Right ventricle myocardium inferior (tissue), 1 donor: ENCODE results near the gene NEUROD6. TPM values are rescaled to one million over a fixed set of nuclear protein-coding genes. Genes with fewer than 3 reads are reported as not detected.

ENCODE experiments used
- ATAC-seq: fragments of 200-7000 bp; cut with Tn5 transposase; one replicate; pipeline ENCODE4 v1.9.1; 2020; ENCODE audit warnings: mild to moderate bottlenecking, moderate library complexity
- DNase-seq: peaks from one replicate; pipeline ENCODE4 v3.0.0; 2021; ENCODE audit errors: missing footprints
- intact Hi-C: fragments of 100-400 bp; cut with DNase I; formaldehyde crosslinking; loops from one replicate; pipeline ENCODE4 v1.11.0; 2022
- long read RNA-seq: library from polyadenylated mRNA; unstranded; transcript quantifications from one replicate; pipeline ENCODE4 v2.0.0, GENCODE V29; 2021
- total RNA-seq: library from RNA; stranded (reverse); fragmentation: NEBNext Ultra II Directional; extraction: Animal tissue kit (Norgen Biotek cat#: 25700); gene quantifications from one replicate; pipeline ENCODE4 v1.2.1, GENCODE V29; 2021
- donor health status: DM: no; HTN: yes; CAD: no; lungs with severe emphysema.

The NEUROD6 gene
- total RNA-seq: not detected
- long read RNA-seq: 0 reads

DNA sequence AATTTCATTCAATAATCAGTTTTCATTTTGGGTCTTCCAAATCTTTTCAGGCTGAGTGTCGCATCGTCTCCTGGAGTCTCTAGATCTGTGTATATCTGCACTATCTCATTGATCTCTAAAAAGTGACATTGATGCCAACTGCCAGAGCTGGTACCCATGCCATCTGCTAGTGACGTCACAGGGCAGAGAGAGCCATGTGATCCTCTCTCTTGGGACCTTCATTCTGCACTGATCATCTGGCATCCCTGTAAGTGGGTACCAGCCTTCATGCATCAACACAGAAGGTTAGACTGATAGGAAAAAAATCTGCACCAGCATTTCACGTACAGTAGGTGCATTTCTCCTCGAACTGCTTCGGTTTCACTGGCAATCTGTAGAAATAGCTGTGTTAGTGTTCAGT lies at the start of gene NEUROD6:
TSS of gene NEUROD6 (minus strand) at position 124 of the 400 bp plus-strand sequence. CDS start 1,458 bp downstream, outside the sequence.
- ATAC-seq: no peak
- no peak for DNase-seq
- intact Hi-C loops: no loop called here

DNA sequence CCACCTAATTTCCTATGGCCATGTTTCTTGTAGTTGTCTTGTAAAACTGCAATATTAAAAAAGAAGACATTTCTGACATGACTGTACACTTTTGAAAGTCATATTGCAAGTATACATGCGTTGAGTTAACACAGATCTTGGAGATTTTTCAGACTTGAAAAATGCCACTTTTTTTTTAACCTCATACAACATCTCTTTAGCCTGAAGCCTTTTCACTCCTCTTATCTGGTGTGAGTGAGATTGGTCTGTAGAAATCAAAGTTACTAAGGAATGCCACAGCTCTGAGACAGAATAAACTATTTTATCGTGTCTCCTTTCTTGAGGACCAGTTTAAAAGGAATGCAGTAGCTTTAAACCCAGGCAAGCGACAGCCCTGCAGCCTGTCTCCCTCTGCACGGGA lies 43.9 kb upstream of the NEUROD6 start:
- intact Hi-C loops: no loop called here
- ATAC-seq (no peak), DNase-seq (no peak)

DNA sequence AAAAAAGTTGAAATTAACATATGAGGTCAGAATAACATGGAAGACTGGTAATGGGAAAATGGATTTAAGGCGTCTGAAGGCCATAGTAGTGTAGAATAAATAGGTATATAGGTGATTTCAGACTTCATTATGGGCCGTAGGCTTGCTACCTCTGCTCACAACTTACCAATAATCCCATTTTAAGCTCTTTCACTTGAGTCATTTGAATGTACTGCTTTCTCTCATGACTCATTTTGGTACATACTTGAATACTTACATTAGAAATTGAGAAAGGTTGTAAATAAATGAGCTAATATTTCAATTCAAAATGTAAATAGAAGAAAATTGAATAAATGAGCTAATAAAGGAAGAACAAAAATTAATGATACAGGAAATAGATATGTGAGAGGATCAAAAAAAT lies 42.2 kb upstream of the NEUROD6 start:
- ATAC-seq (no peak), DNase-seq (no peak)
- intact Hi-C loops: no loop called here

DNA sequence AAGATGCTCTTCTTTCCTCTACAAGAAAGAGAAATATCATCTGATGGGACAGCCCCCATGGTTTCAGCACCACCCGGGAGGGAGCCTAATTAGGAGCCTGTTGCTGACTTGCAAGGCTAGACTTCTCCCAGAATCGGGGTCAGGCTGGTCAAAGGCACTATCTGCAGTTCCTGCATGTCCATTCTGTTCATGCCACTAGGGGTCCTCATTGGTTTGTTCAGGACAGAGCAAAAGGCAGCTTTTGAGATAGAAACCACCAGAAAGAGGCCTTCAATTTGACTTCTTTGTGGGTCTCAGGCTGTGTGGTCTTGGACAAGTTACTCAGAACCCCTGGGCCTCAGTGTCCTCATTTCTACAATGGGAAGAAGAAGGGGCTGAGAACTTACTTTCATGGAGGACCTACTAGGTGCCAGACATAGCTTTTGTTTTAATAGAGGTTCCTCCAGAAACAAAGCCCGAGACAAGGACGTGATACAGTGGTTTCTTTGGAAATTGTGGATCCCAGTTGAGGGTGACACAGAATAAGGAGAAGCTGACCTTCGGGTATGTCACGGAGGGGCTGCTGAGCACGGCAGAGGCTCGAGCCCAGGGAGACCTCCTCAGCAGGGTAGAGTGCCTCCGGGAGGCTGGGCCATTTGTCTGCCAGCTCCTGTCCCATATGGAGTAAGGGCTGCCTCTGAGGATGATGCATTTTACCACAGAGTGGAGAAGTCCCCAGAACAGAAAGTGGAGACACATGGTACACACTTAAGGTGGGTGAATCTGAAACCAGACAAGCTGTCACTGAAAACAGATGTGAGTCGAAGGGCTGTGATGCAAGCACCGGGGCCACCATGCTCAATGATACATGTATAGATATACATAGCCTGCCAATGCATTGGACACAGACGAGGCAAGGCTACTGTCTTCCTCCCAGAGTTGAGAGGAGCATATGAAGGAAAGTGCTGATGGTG lies 33.1 kb upstream of the NEUROD6 start:
- ATAC-seq (peak; percentile 46), DNase-seq (no peak)
- intact Hi-C loops: no loop called here

DNA sequence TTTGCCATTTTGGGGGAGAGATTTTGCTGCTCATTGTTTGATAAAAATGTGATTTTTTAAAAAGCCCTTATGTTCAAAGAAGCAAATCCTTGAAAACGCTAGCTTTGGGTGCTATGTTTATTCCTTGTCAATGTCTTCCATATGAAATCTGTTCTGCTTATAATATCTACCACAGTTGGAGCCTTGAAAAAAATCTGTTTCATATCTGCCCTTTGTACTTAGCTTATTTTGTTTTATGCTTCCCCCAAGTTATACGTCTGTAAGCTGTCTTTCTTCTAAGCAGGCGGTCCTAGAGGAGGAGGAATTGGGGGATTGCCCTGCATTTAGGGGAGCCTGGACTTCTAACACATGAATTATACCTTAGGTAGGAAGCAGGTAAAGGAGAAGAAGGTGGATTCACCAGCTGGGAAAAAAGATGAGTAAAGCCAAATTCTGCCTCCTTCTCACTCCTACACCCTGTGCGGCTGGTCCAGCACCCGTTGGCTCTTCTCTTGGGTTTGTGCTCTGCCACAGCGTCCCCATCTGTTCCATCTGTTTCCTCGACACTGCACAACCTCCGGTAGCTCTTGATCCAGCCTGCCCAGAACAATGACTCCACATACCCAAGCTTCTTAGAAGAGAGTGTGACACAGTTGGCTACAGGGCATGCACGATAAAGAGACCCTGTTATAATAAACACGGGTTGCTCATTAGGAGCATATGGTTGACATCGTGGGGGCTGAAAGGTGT lies 31.9 kb upstream of the NEUROD6 start:
- intact Hi-C loops: no loop called here
- no peak for ATAC-seq
- no peak for DNase-seq

DNA sequence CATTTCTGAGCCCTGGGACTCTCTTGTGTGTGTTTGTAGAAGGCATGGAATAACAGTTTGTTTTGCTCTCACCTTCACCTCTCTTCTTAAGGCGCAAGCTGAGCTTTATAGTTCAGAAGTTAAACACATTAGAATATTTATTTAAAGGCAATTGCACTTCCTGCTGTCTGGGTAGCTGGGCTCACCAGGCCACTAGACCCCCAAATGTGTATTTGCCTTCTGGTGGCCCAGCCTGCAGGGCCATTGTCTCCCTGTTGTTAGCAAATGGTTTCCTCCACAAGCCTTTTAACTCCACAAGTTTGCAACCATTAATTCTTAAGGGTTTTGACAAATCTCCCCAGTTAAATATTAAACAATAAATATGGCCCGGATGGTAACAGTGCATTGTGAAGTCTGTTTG lies 31.1 kb upstream of the NEUROD6 start:
- DNase-seq (no peak), ATAC-seq (no peak)
- intact Hi-C loops: no loop called here

DNA sequence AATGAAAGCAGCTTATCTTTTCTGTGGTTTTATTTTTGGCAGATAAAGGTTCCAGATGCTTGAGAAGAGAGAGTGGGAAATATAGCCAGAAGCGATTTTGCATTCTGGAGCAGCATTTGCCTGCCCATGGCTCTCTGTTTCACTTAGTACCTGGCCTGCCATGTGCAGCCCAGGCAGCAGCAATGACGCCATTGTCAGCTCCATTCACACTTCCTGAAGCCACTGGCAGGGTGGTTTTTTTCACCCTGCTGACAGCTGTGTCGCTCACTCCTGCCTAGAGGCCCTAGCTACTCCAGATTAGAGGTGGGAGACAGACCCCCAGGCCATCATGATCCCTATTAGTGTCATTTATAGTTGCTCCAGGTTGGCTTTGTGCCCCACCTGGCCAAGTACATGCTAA lies 30.1 kb upstream of the NEUROD6 start:
- intact Hi-C loops: no loop called here
- no peak for ATAC-seq
- no peak for DNase-seq

DNA sequence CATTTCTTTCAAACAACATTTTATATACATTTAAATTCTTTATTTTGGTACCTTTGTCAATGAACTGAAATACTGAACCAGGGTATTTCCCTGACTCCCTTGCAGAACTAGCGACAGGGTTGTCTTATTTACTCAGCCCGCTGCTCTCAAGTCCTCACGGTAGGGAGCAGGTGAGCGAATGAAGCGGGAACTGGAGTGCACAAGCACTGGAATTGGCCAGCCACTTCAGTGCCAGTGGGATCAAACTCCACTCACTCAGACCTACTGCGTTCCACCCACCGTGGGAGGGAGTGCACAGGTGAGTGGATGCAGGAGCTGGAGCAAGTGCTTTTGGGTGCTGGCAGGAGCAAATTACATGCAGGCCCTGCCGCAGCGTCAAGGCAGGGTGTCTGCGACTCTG lies 28.1 kb upstream of the NEUROD6 start:
- ATAC-seq: no peak
- intact Hi-C loops: no loop called here
- no peak for DNase-seq

DNA sequence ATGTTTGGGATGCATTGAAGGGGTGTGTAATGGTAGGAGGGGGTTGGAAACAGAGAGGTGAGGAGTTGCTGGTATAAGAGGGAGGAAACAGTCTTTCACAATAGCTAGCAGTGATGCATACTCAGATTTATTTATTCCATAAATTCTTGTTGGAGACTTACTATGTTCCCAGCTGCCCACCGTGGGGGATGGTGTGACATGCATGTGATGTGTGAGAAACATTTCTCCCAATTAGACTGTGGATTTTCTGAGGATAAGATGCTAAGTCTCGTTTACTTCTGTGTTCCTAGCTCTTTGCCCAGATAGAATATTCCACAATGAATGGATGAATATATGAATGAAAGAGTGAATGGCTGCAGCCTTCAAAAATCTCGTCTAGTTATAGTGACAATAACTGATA lies 23.0 kb upstream of the NEUROD6 start:
- ATAC-seq: no peak
- intact Hi-C loops: no loop called here

DNA sequence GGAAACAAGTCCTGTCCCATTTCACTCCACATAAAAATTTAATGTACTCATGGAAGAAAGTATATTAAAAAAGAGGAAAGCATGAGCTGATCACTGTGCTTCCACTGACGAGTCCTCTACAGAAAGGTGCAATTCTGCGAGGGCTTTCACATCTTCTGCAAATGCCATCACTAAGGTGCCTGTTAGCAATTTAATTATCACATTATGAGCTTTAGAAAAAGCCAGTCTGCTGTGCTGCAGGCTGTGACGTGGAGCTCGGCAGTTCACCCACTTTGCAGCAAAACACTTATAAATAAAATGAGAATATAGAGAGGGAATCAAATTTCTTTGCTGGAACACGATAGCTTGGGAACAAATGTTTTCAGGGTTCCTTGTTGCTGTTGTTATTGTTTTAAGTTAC lies 22.5 kb upstream of the NEUROD6 start:
- intact Hi-C loops: no loop called here
- ATAC-seq (no peak), DNase-seq (no peak)

More for the DNA sequence above, 23.0 kb upstream of the NEUROD6 start:
- DNase-seq: no peak

DNA sequence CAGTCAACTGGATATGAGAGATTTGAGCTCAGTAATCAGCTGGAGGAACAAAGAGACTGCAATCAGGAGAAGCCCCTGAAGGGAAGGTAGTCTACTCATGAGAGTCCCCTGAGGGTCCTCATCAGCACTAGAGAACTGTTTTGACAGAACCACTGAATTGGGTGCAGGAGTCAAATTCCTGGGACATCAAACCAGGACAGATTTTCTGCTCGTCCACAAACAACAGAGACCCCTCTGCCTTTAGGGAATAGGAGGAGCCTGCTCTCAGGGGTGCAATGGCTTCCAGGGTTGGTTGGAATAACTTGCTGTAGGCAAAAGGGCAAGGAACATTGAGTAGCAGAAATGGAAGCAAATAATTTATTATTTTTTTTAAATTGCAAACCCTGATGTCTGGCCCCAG lies 21.9 kb upstream of the NEUROD6 start:
- intact Hi-C loops: no loop called here
- no peak for DNase-seq
- ATAC-seq: no peak

DNA sequence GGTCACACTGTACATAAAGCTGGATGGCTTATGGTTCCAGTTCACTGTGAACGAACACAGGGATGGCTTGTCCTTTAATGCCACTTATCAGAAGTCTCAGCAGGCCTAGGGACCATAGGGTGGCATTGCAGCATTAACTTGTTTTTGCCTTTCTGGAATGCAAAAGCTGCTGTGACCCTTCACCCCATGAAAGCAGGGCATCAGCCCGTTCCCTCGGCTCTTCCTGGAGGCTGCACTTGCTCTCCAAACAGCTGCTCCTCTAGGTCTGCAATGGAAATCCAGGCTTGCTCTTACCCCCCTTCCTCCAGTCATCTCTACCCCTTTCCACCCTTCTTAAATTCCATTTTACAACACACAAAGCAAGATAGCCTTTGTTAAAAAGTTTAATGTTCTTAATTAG lies 17.9 kb upstream of the NEUROD6 start:
- intact Hi-C loops: no loop called here
- ATAC-seq (no peak), DNase-seq (no peak)

DNA sequence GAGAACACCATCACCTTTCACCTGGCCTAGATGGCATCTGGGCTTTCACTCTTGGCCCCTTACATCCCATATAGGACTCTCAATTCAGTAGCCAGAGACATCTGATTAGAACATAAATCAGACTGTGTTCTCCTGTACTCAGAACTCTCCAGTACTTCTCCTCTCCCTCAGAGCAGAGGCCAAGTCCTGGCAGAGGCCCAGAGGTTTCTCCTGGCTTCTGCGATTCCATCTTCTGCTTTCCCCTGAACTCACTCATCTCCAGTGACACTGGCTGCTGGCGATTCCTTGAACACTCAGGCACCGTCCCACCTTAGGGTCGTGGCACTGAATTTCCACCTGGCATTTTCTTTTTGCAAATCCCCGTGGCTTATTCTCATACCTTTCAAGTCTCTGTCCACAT lies 4.9 kb upstream of the NEUROD6 start:
- intact Hi-C loops: no loop called here
- DNase-seq (no peak), ATAC-seq (no peak)

DNA sequence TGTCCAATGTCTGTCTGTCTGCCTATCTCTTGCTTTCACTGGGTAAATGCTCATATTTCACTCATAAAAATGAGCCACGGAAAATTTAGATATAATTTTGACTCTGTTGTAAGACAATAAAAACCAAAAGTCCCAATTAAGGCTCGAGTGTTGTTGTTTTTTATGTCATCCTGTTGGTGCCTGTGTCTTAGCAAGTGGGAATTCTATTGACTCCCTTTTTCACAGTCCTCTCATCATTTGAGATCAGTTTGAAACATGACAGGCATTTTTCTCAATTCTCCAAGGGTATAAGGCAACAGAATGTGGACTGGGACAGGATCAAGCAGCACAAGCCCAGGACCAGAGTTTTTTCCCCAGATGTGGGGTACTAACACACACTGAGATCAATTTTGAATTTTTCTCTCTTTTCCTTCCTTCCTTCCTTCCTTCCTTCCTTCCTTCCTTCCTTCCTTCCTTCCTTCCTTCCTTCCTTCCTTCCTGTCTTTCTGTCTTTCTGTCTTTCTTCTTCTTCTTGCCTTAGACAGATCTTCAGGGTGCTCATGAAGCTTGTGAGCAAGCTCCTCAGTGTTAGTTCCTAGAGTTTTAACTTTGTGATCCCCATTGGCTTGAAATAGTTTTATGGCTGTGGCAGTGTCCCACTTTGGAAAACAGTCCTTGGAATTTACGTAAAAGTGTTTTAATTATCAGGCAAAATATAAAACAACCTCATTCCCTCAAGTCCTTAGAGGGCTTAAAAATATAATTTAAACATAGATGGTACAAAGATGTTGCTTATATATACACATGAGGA lies 3.2 kb upstream of the NEUROD6 start:
- no peak for ATAC-seq
- DNase-seq: no peak
- intact Hi-C loops: no loop called here

DNA sequence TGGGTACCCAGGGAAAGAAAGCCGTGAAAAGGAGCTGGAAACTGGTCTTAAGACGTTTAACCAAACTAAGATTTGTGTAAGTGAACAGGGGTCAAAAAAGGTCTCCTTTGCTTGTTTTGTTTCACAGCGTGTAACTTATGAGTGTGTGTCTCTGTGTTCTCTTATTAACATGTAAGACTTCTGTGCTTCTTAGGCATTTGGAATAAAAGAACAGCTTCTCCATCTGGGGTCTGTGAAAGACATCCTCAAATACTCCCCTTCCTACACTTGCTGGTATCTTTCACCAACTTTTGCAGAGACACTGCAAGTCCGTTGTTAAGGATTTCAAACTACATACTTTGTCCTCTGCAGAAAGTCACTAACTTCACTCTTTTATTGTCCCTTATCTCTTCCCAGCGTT lies 615 bp upstream of the NEUROD6 start:
- intact Hi-C loops: no loop called here
- DNase-seq (no peak), ATAC-seq (no peak)

DNA sequence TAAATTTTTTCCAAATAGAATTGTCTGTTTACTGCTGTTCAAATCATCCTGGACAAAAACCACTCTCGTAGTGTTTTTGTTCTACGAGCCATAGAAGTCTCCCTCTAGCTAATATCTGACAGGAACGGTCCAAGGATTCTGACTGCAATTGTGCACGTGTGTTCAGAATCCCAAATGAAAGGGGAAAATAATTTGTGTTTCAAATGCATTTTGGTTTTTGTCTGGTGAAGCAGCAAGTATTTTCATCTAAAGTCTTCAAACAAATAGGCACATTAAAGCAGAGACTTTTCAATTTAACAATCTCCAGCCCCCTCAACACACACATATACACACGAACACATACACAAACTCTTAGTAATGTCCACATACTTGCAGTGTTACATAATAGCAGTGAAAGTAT lies 475 bp downstream of the NEUROD6 start:
- DNase-seq (no peak), ATAC-seq (no peak)
- intact Hi-C loops: no loop called here

DNA sequence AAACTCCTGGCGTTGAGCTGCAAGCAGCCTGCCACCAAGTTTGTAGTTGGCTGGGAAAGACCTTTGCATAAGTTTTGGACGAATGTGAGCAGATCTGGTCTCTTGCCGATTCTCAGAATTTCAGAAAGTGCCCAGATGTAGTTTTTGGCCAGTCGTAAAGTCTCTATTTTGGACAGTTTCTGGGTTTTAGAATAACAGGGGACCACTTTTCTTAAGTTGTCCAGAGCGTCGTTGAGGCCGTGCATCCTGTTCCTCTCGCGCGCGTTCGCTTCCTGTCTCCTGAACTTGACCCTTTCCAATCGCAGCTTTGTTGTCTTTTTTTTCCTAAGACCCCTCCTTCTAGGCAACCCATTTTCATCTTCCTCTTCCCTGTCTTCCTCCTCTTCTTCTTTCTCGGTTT lies 1.8 kb downstream of the NEUROD6 start:
- DNase-seq (no peak), ATAC-seq (no peak)
- intact Hi-C loops: no loop called here

DNA sequence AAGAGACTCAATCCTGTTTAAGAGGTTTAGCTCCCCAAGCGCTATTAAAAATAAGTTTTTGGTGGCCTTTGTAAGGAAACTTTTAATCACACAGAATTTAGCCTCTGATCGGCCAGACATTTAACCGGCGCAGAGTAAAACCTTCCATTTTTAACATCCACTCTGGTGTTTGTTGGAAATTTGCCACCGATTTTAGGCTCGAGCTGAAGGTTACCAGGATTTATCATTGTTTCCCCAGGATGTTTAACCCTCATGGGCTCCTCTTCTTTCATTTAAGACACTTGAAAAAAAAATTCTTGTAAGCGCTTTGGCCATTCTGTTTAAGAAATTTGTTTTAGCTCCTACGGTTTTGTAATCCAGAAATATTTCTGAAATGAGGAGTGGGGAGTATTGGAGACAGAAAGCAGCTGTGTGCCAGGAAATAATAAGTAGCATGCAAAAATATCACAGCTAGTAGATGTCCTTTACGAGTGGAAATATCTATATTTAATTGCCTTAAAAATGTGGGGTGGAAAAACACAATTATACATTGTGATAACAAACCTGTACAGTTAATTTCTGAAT lies 3.4 kb downstream of the NEUROD6 start:
- DNase-seq: no peak
- ATAC-seq: no peak
- intact Hi-C loops: no loop called here
